SK-N-SH (cell line): ENCODE results near the gene PPIP5K1. TPM values are rescaled to one million over a fixed set of nuclear protein-coding genes. Genes with fewer than 3 reads are reported as not detected.
A peak's percentile ranks its signal among the peaks of the same experiment; 100 is the strongest.

Source experiments
- CTCF ChIA-PET: fragments of 300-600, 350-600 bp; formaldehyde crosslinking; extraction: SDS; loops from one replicate; lab custom pipeline; 2021; lab: Yijun Ruan, JAX
- POLR2A ChIA-PET: fragments of 350-600 bp; sonication (Branson Sonifier 250); formaldehyde crosslinking; extraction: SDS; loops from one replicate; lab custom pipeline; 2020; ENCODE audit warnings: antibody characterized with exemption, inconsistent platforms; lab: Yijun Ruan, JAX
- DNase-seq: peaks from one replicate; pipeline ENCODE4 v3.0.0; 2012
- H2AFZ ChIP-seq: fragments of 200-600 bp; sonication (generic); 2 replicates; pipeline ENCODE4 v1.8.1; 2016; ENCODE audit warnings: antibody characterized with exemption, mild to moderate bottlenecking, low read depth
- H3F3A ChIP-seq: fragments of 200-600 bp; sonication (generic); replicated peaks from 2 replicates; pipeline ENCODE3; 2016; ENCODE audit warnings: antibody characterized with exemption, mild to moderate bottlenecking; ENCODE audit not compliant: insufficient read depth
- H3K27ac ChIP-seq, 2 experiments: fragments of 200-500 bp in 1 of 2; fragments of 200-600 bp in 1 of 2; sonication (Bioruptor generic) in 1 of 2; sonication (generic), shearing (Covaris generic) in 1 of 2; 2 replicates each; pipeline versions ENCODE4 v1.5.1 to v1.6.1; 2014 to 2016; ENCODE audit warnings: low read depth in 2 of 2, inconsistent platforms in 1 of 2, low read length in 1 of 2, mild to moderate bottlenecking in 1 of 2, mixed read lengths in 1 of 2
- H3K27me3 ChIP-seq: fragments of 200-600 bp; sonication (generic), shearing (Covaris generic); 2 replicates; pipeline ENCODE4 v1.6.1; 2016; ENCODE audit warnings: mixed run types; ENCODE audit not compliant: insufficient read depth
- H3K36me3 ChIP-seq, 2 experiments: fragments of 200-500 bp in 1 of 2; fragments of 200-600 bp in 1 of 2; sonication (Bioruptor generic) in 1 of 2; sonication (generic) in 1 of 2; replicated peaks in 1 of 2; 2 replicates each; pipeline versions ENCODE3 to v1.5.1; 2014 to 2016; ENCODE audit warnings: low read length in 1 of 2, mild to moderate bottlenecking in 1 of 2; ENCODE audit not compliant: insufficient read depth in 2 of 2, control insufficient read depth in 1 of 2
- H3K4me1 ChIP-seq, 2 experiments: fragments of 200-500 bp in 1 of 2; fragments of 200-600 bp in 1 of 2; sonication (Bioruptor generic) in 1 of 2; sonication (generic), shearing (Covaris generic) in 1 of 2; 2 replicates each; pipeline versions ENCODE4 v1.5.1 to v1.6.1; 2014 to 2016; ENCODE audit warnings: low read depth in 1 of 2, low read length in 1 of 2, mixed run types in 1 of 2; ENCODE audit not compliant: insufficient read depth in 2 of 2, control insufficient read depth in 1 of 2
- H3K4me2 ChIP-seq: fragments of 200-600 bp; sonication (generic), shearing (Covaris generic); 2 replicates; pipeline ENCODE4 v1.6.1; 2017; ENCODE audit warnings: mixed run types
- H3K4me3 ChIP-seq, 2 experiments: fragments of 200-500 bp in 1 of 2; fragments of 200-600 bp in 1 of 2; sonication (Bioruptor generic) in 1 of 2; sonication (generic), shearing (Covaris generic) in 1 of 2; 2 replicates each; pipeline versions ENCODE4 v1.5.1 to v1.8.1; 2014 to 2016; ENCODE audit warnings: low read depth in 2 of 2, inconsistent platforms in 1 of 2, low read length in 1 of 2, mild to moderate bottlenecking in 1 of 2, mixed read lengths in 1 of 2, moderate library complexity in 1 of 2
- H3K79me2 ChIP-seq: fragments of 200-600 bp; sonication (generic); 2 replicates; pipeline ENCODE4 v1.8.1; 2017; ENCODE audit warnings: mild to moderate bottlenecking; ENCODE audit not compliant: insufficient read depth
- H3K9ac ChIP-seq: fragments of 200-600 bp; sonication (generic); 2 replicates; pipeline ENCODE4 v1.6.1; 2017; ENCODE audit warnings: mixed run types
- H3K9me2 ChIP-seq: fragments of 200-600 bp; sonication (generic); 2 replicates; pipeline ENCODE4 v1.6.1; 2017; ENCODE audit warnings: mixed run types
- H3K9me3 ChIP-seq: fragments of 200-600 bp; sonication (generic); 2 replicates; pipeline ENCODE4 v1.6.1; 2017; ENCODE audit warnings: mixed run types, mild to moderate bottlenecking, moderate library complexity
- H4K20me1 ChIP-seq: fragments of 200-600 bp; sonication (generic); 2 replicates; pipeline ENCODE4 v1.6.1; 2017; ENCODE audit warnings: mild to moderate bottlenecking, mixed run types; ENCODE audit not compliant: insufficient read depth
- EP300 ChIP-seq, 2 experiments: IDR thresholded peaks; 2 replicates each; pipeline versions ENCODE4 v1.4.0 to v1.6.1; 2012; ENCODE audit warnings: borderline replicate concordance in 1 of 2, low read depth in 1 of 2, low read length in 1 of 2
- FOSL2 ChIP-seq: IDR thresholded peaks from 2 replicates; pipeline ENCODE4 v1.4.0; 2012; ENCODE audit warnings: low read depth, mild to moderate bottlenecking, moderate library complexity, borderline replicate concordance
- FOXJ3 ChIP-seq: sonication (generic); formaldehyde crosslinking; IDR thresholded peaks from 2 replicates; pipeline ENCODE4 v1.5.1; 2020; ENCODE audit warnings: mild to moderate bottlenecking, missing genetic modification reagents
- MEF2A ChIP-seq: IDR thresholded peaks from 2 replicates; pipeline ENCODE4 v1.4.0; 2012; ENCODE audit warnings: low read depth, borderline replicate concordance
- MXI1 ChIP-seq: IDR thresholded peaks from 2 replicates; pipeline ENCODE4 v1.6.1; 2012; ENCODE audit warnings: mild to moderate bottlenecking, low read depth, low read length, improper control_type of control experiment
- NFIC ChIP-seq: IDR thresholded peaks from 2 replicates; pipeline ENCODE4 v1.4.0; 2012; ENCODE audit warnings: borderline replicate concordance
- RAD21 ChIP-seq: IDR thresholded peaks from 2 replicates; pipeline ENCODE4 v1.6.1; 2012; ENCODE audit warnings: mild to moderate bottlenecking, low read length
- RFX5 ChIP-seq: IDR thresholded peaks from 2 replicates; pipeline ENCODE4 v1.6.1; 2012; ENCODE audit warnings: mild to moderate bottlenecking, improper control_type of control experiment, low read length
- TEAD4 ChIP-seq: IDR thresholded peaks from 2 replicates; pipeline ENCODE4 v1.4.0; 2012; ENCODE audit warnings: mild to moderate bottlenecking, borderline replicate concordance; ENCODE audit not compliant: insufficient read depth
- WGBS: methylation state at CpG from one replicate; pipeline ENCODE4 v1.1.6; 2017; ENCODE audit warnings: low lambda C conversion rate; 5-methylcytosine and 5-hydroxymethylcytosine counted together
- polyA plus RNA-seq, 3 experiments: library from polyadenylated mRNA; depleted of rRNA; stranded (reverse); fragments of >200 nt; gene quantifications; 2 replicates each; pipeline ENCODE4 v1.2.3, GENCODE V29; 2012
- TF ChIP-seq, protein P1 (sequence below): IDR thresholded peaks from 2 replicates; pipeline ENCODE4 v1.4.0; 2012; ENCODE audit warnings: low read depth, borderline replicate concordance
- TF ChIP-seq, protein P2 (sequence below): IDR thresholded peaks from 2 replicates; pipeline ENCODE4 v1.6.1; 2012; ENCODE audit warnings: mild to moderate bottlenecking, low read depth, low read length, moderate library complexity

The PPIP5K1 gene
- polyA plus RNA-seq, 1 of the 3 experiments (the other 2 are of a cell fraction) = 28.5 TPM

DNA sequence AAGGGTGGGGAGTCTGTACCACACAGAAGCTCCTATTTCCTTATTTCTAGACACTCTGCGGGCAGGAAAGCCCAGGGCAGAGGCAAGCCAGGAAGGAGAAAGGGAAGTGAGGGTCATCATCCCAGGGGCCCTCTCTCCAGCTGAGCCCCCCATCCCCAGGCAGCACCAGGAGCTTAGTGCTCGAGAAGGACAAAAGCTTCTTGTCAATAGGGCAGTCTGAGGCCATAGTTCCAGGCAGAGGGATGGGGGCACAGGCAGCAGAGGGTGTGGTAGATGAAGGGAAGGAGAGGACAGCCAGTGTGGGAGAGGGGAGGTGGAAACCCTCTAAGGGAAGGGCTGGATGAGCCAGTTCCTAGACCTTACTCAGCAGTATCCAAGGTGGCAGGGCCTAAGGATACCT is 69.9 kb downstream of the PPIP5K1 start:
- Histone ChIP-seq H3K9me3 (no peaks in the 10 kb centered on the region), H3K9me2 (no peaks in the 10 kb centered on the region), H3K27me3 (no peaks in the 10 kb centered on the region), H3K79me2 (0 out of 2 replicates have a peak, but pooled peaks cover 7% of the 10 kb centered on the region), H2AFZ (no peak overlapping the region), H3K27ac (no peak overlapping the region), H3K9ac (no peak overlapping the region), H3F3A (no peaks in the 10 kb centered on the region), H4K20me1 (no peaks in the 10 kb centered on the region), H3K36me3 (peaks cover 13 to 44% of the 10 kb centered on the region in 2 experiments), H3K4me1 (peaks cover 19 to 33% of the 10 kb centered on the region in 2 experiments), H3K4me2 (no peak overlapping the region), H3K4me3 (no peak overlapping the region)
- WGBS = 91% methylated on average over 2 of the region's 2 CpGs
- POLR2A ChIA-PET = no interaction called here
- no peak for DNase-seq
- CTCF ChIA-PET = interaction anchor here (1.5 kb wide), 1 partner anchor 144 kb away, joined by 3 read pairs; no protein-coding TSS in a partner anchor
- TF ChIP-seq MEF2A (no peak), RAD21 (no peak), RFX5 (no peak), FOXJ3 (CRISPR knock-in tag) (no peak), EP300 (IDR thresholded peaks at IDR 0.05; ENCODE audit: borderline replicate concordance in 1 of 2, low read depth in 1 of 2, low read length in 1 of 2) (no peak), TEAD4 (no peak)
- TF ChIP-seq, protein P1, sequence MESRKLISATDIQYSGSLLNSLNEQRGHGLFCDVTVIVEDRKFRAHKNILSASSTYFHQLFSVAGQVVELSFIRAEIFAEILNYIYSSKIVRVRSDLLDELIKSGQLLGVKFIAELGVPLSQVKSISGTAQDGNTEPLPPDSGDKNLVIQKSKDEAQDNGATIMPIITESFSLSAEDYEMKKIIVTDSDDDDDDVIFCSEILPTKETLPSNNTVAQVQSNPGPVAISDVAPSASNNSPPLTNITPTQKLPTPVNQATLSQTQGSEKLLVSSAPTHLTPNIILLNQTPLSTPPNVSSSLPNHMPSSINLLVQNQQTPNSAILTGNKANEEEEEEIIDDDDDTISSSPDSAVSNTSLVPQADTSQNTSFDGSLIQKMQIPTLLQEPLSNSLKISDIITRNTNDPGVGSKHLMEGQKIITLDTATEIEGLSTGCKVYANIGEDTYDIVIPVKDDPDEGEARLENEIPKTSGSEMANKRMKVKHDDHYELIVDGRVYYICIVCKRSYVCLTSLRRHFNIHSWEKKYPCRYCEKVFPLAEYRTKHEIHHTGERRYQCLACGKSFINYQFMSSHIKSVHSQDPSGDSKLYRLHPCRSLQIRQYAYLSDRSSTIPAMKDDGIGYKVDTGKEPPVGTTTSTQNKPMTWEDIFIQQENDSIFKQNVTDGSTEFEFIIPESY = no peak
- TF ChIP-seq, protein P2, sequence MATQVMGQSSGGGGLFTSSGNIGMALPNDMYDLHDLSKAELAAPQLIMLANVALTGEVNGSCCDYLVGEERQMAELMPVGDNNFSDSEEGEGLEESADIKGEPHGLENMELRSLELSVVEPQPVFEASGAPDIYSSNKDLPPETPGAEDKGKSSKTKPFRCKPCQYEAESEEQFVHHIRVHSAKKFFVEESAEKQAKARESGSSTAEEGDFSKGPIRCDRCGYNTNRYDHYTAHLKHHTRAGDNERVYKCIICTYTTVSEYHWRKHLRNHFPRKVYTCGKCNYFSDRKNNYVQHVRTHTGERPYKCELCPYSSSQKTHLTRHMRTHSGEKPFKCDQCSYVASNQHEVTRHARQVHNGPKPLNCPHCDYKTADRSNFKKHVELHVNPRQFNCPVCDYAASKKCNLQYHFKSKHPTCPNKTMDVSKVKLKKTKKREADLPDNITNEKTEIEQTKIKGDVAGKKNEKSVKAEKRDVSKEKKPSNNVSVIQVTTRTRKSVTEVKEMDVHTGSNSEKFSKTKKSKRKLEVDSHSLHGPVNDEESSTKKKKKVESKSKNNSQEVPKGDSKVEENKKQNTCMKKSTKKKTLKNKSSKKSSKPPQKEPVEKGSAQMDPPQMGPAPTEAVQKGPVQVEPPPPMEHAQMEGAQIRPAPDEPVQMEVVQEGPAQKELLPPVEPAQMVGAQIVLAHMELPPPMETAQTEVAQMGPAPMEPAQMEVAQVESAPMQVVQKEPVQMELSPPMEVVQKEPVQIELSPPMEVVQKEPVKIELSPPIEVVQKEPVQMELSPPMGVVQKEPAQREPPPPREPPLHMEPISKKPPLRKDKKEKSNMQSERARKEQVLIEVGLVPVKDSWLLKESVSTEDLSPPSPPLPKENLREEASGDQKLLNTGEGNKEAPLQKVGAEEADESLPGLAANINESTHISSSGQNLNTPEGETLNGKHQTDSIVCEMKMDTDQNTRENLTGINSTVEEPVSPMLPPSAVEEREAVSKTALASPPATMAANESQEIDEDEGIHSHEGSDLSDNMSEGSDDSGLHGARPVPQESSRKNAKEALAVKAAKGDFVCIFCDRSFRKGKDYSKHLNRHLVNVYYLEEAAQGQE = no peak

DNA sequence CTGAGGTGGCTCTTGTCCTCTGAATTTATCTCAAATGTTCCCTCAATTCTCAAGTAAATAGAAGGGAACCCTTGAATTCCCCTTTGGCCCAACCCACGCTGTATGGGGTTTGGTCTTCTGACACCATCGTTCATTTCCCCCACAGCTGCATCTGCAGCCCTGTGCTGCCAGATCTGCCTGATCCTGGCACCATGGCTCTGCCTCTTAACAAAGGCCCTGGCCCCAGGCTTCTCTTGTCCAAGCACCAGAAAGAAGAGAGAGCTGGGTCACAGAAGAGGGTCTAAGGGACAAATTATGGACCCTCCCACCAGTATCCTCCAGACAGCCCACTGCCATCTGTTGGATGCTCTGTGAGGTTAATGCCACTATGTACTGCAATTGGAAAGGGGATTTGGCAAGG is 70.8 kb downstream of the PPIP5K1 start:
- CTCF ChIA-PET = interaction anchor here (1.5 to 1.6 kb wide), 2 partner anchors 8 to 143 kb away, joined by 3 to 5 read pairs; no protein-coding TSS in a partner anchor
- peak overlapping the region; percentile 89 for H3K4me2 ChIP-seq
- WGBS = 90% methylated on average over 2 of the region's 2 CpGs
- H3K9me3 ChIP-seq = no peaks in the 10 kb centered on the region
- DNase-seq = peak; percentile 49
- H3K27me3 ChIP-seq = no peaks in the 10 kb centered on the region
- POLR2A ChIA-PET = interaction anchor here (0.6 kb wide), 1 partner anchor 101 kb away, joined by 3 read pairs; no protein-coding TSS in a partner anchor
- H3K27ac ChIP-seq = peak overlapping the region in 1 of 2 experiments; percentile 85; a peak in 2 of 4 replicates
- H2AFZ ChIP-seq = no peak overlapping the region
- no peaks in the 10 kb centered on the region for H4K20me1 ChIP-seq
- no peaks in the 10 kb centered on the region for H3K9me2 ChIP-seq
- H3K9ac ChIP-seq = no peak overlapping the region
- 0 out of 2 replicates have a peak, but pooled peaks cover 7% of the 10 kb centered on the region for H3K79me2 ChIP-seq
- no peaks in the 10 kb centered on the region for H3F3A ChIP-seq
- H3K4me3 ChIP-seq = peak overlapping the region in 1 of 2 experiments; percentile 85; a peak in 2 of 4 replicates
- peaks cover 19 to 35% of the 10 kb centered on the region in 2 experiments for H3K4me1 ChIP-seq
- H3K36me3 ChIP-seq = peaks cover 13 to 38% of the 10 kb centered on the region in 2 experiments
- no peak for TF ChIP-seq FOSL2
- no peak for TF ChIP-seq NFIC
- TF ChIP-seq MXI1 = peak; percentile 3; the same call in 1 of the 2 replicates
- TF ChIP-seq RAD21 = 0 out of 2 replicates have a peak, but pooled peaks have one; percentile 3
